Left colon (tissue), 2 donors: ENCODE measurements around the gene TSSK2. TPM values are rescaled to one million over a fixed set of nuclear protein-coding genes. Genes with fewer than 3 reads are reported as not detected.
"Not testable (repeated sequence)": the region's sequence is repeated elsewhere in the genome, so short reads cannot be mapped to it uniquely, and the experiment has no call there.

Source experiments
- ATAC-seq: fragments of 200-7000 bp; cut with Tn5 transposase; one replicate; pipeline ENCODE4 v1.9.1; 2020; ENCODE audit warnings: mild to moderate bottlenecking, moderate library complexity
- DNase-seq, 2 donors: peaks; one replicate each; pipeline ENCODE4 v3.0.0-alpha.2; 2020
- intact Hi-C, 2 donors: fragments of 100-400 bp; cut with DNase I in 1 of 2; cut with micrococcal nuclease in 1 of 2; formaldehyde crosslinking; loops; one replicate each; pipeline versions ENCODE4 v1.11.2 to v1.14.0; 2022; cut with DNase I, micrococcal nuclease
- long read RNA-seq: library from polyadenylated mRNA; unstranded; transcript quantifications from one replicate; pipeline ENCODE4 v2.0.0, GENCODE V29; 2021
- total RNA-seq, 2 donors: library from RNA; stranded (reverse); fragmentation: NEBNext Ultra II Directional; extraction: Animal tissue kit (Norgen Biotek cat#: 25700); gene quantifications; one replicate each; pipeline ENCODE4 v1.2.1, GENCODE V29; 2021
- donor health status: DM: no; HTN: no; CAD: no.
- donor health status: DM: yes; HTN: yes; CAD: no.

TSSK2 gene
- not detected for total RNA-seq
- long read RNA-seq = 0 reads

GRCh38 chr22:19130959-19131684 is at the start of gene TSSK2:
Gene TSSK2, plus strand, starts transcription at chr22:19131308. Its CDS starts 92 bp downstream, at chr22:19131400.
- ATAC-seq (no peak), DNase-seq (no peak)
- intact Hi-C loops = no loop called here

GRCh38 chr22:19081351-19081750 is 49.8 kb upstream of the TSSK2 start:
- intact Hi-C loops = no loop called here
- ATAC-seq = no peak

GRCh38 chr22:19082101-19082500 is 49.0 kb upstream of the TSSK2 start:
- ATAC-seq (no peak), DNase-seq (no peak)
- intact Hi-C loops = no loop called here

More at GRCh38 chr22:19081351-19081750, 49.8 kb upstream of the TSSK2 start:
- DNase-seq = no peak

- intact Hi-C loops = no loop called here
- no peak for DNase-seq
Observed at GRCh38 chr22:19082793-19083192, 48.3 kb upstream of the TSSK2 start.

GRCh38 chr22:19084126-19084525 is 47.0 kb upstream of the TSSK2 start:
- DNase-seq, ATAC-seq, intact Hi-C loops: not testable (repeated sequence)

More at GRCh38 chr22:19082793-19083192, 48.3 kb upstream of the TSSK2 start:
- no peak for ATAC-seq

GRCh38 chr22:19084586-19084985 is 46.5 kb upstream of the TSSK2 start:
- DNase-seq, ATAC-seq, intact Hi-C loops: not testable (repeated sequence)

- DNase-seq (no peak), ATAC-seq (peak; percentile 52)
- intact Hi-C loops = no loop called here
Observed at GRCh38 chr22:19085233-19085718, 45.8 kb upstream of the TSSK2 start.

GRCh38 chr22:19086417-19086816 is 44.7 kb upstream of the TSSK2 start:
- DNase-seq (no peak), ATAC-seq (peak; percentile 19)
- intact Hi-C loops = no loop called here

GRCh38 chr22:19086896-19087295 is 44.2 kb upstream of the TSSK2 start:
- ATAC-seq (no peak), DNase-seq (no peak)
- intact Hi-C loops = no loop called here

GRCh38 chr22:19088866-19089595 is 42.1 kb upstream of the TSSK2 start:
- DNase-seq = no peak
- intact Hi-C loops = no loop called here
- ATAC-seq = no peak

- intact Hi-C loops = no loop called here
- ATAC-seq = no peak
- no peak for DNase-seq
Observed at GRCh38 chr22:19090183-19090582, 40.9 kb upstream of the TSSK2 start.

- DNase-seq (no peak), ATAC-seq (no peak)
- intact Hi-C loops = no loop called here
Observed at GRCh38 chr22:19090586-19091127, 40.5 kb upstream of the TSSK2 start.

GRCh38 chr22:19092725-19093124 is 38.4 kb upstream of the TSSK2 start:
- DNase-seq (no peak), ATAC-seq (no peak)
- intact Hi-C loops = no loop called here

- intact Hi-C loops = no loop called here
- DNase-seq (no peak), ATAC-seq (no peak)
Observed at GRCh38 chr22:19094393-19094997, 36.6 kb upstream of the TSSK2 start.

GRCh38 chr22:19096555-19096954 is 34.6 kb upstream of the TSSK2 start:
- ATAC-seq = no peak
- intact Hi-C loops = no loop called here
- DNase-seq = no peak

- ATAC-seq (no peak), DNase-seq (no peak)
- intact Hi-C loops = no loop called here
Observed at GRCh38 chr22:19097518-19097917, 33.6 kb upstream of the TSSK2 start.

- intact Hi-C loops = no loop called here
- DNase-seq = no peak
- no peak for ATAC-seq
Observed at GRCh38 chr22:19098157-19098556, 33.0 kb upstream of the TSSK2 start.

GRCh38 chr22:19103880-19104821 is 27.0 kb upstream of the TSSK2 start:
- intact Hi-C loops = no loop called here
- ATAC-seq = no peak
- DNase-seq = no peak
